HL-60 (cell line): ENCODE measurements around the gene LEUTX.

Source experiments
- DNase-seq, 2 experiments: peaks; one replicate each; pipeline ENCODE4 v3.0.0-alpha.2; 2010 to 2020; ENCODE audit warnings: low read depth in 1 of 2, low spot score in 1 of 2
- H3K27ac ChIP-seq: fragments of 250-450 bp; sonication (Bioruptor Pico); replicated peaks from 2 replicates; pipeline ENCODE4 v1.5.1; 2020; ENCODE audit warnings: mild to moderate bottlenecking, moderate library complexity
- H3K27me3 ChIP-seq: fragments of 250-450 bp; sonication (Bioruptor Pico); 2 replicates; pipeline ENCODE4 v1.5.1; 2021; ENCODE audit warnings: mild to moderate bottlenecking, moderate library complexity; ENCODE audit not compliant: insufficient read depth, poor library complexity, severe bottlenecking
- H3K4me3 ChIP-seq: replicated peaks from 2 replicates; pipeline ENCODE4 v1.5.1; 2011; ENCODE audit warnings: mild to moderate bottlenecking, control low read depth, low read length; ENCODE audit not compliant: insufficient read depth
- CTCF ChIP-seq: IDR thresholded peaks from one replicate; pipeline ENCODE4 v1.5.1; 2011; ENCODE audit warnings: low read length, control low read depth, inconsistent platforms; ENCODE audit not compliant: insufficient read depth
- GABPA ChIP-seq: IDR thresholded peaks from 2 replicates; pipeline ENCODE4 v1.6.1; 2012; ENCODE audit warnings: low read depth
- POLR2AphosphoS5 ChIP-seq: IDR thresholded peaks from 2 replicates; pipeline ENCODE4 v1.6.1; 2012; ENCODE audit warnings: low read depth
- REST ChIP-seq: IDR thresholded peaks from 2 replicates; pipeline ENCODE4 v1.6.1; 2012; ENCODE audit warnings: low read depth; ENCODE audit not compliant: insufficient replicate concordance
- SPI1 ChIP-seq: IDR thresholded peaks from 2 replicates; pipeline ENCODE4 v1.6.1; 2012; ENCODE audit warnings: low read depth, mild to moderate bottlenecking, borderline replicate concordance

The LEUTX gene

GRCh38 chr19:39796000-39796498 is 17.4 kb downstream of the LEUTX start:
- Histone ChIP-seq H3K27me3 (peaks cover 2% of the 10 kb centered on the region), H3K27ac (no peak overlapping the region), H3K4me3 (no peak overlapping the region)
- DNase-seq, result no peak
- no peak for TF ChIP-seq GABPA
- no peak for TF ChIP-seq CTCF
- no peak for TF ChIP-seq SPI1
- TF ChIP-seq REST, result no peak
- TF ChIP-seq POLR2AphosphoS5, result no peak

- H3K27me3 ChIP-seq, result peaks cover 2% of the 10 kb centered on the region
Measured at GRCh38 chr19:39797083-39797482, 18.4 kb downstream of the LEUTX start.

DNA sequence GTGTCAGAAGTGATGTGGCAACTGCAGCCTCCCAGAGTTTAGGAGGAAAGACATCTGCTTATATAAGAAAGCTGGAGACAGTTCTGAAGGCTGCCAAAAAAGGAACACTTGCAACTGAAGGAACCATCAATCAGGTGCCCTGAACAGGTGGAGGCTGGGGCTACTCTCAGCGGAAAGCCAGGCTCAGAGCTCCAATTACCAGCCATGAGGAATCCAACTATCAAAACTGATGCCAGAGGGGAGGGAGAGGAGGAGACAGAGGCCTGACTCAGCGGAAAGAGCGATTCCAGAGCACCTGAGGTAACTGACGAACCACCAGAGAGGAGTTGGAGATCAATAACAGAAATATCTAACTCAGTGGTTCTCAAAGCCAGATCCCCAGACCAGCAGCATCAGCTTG is 24.3 kb downstream of the LEUTX start:
- Histone ChIP-seq H3K27me3 (peaks cover 2% of the 10 kb centered on the region), H3K4me3 (no peak overlapping the region), H3K27ac (no peak overlapping the region)
- TF ChIP-seq REST, result no peak
- TF ChIP-seq CTCF, result no peak
- DNase-seq, result no peak

More at GRCh38 chr19:39797083-39797482, 18.4 kb downstream of the LEUTX start:
- no peak overlapping the region for H3K27ac ChIP-seq
- TF ChIP-seq CTCF (no peak), GABPA (no peak), POLR2AphosphoS5 (no peak), REST (no peak), SPI1 (no peak)
- H3K4me3 ChIP-seq, result no peak overlapping the region
- DNase-seq, result no peak
